HG03060 (cell line): ENCODE measurements around the gene AGRP.
"Not testable (repeated sequence)": the region's sequence is repeated elsewhere in the genome, so short reads cannot be mapped to it uniquely, and the experiment has no call there.

Experiments
- ATAC-seq: cut with Tn5 transposase; IDR thresholded peaks from one replicate; pipeline ENCODE4 v1.9.1; 2021; ENCODE audit warnings: low read depth, moderate number of reproducible peaks; ENCODE audit not compliant: unreplicated experiment

AGRP gene, protein sequence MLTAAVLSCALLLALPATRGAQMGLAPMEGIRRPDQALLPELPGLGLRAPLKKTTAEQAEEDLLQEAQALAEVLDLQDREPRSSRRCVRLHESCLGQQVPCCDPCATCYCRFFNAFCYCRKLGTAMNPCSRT

DNA sequence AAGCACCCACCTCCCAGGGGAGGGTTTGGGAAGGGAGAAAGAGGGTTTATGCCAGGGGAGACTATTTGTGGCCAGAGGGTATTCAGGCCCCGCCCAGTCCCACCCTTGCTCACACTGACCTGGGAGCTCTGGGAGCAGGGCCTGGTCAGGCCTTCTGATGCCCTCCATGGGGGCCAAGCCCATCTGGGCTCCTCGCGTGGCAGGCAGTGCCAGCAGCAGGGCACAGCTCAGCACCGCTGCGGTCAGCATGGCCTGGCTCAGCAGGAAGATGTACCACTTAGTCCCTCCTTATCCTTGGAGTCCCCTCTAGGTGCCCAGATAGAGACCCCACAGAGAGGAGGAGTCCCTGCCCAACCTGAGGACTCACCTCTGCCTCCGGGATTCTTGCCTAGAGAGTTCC is at the start of gene AGRP:
AGRP (minus strand) TSS at position 398 of the 400 bp plus-strand sequence; CDS start at position 249, 149 bp downstream.
- no peak for ATAC-seq

DNA sequence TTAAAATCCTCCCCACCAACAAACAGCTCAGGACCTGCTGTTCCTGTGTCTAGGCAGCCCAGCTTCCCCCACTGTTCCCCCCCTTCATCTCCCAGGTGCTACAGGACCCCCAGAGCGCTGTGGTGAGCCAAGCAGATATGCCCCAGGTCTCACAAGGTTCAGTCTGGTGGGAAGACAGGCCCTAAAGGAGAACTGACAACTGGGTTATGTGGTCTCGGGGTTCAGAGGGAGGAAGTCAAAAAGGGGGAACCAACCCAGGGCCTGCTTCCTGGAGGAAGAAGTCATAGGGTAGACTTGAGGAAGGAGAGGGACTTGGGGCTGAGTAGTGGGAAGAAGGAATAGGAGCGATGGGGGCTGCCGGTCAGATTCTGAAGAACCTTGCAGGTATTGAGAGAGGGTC is 47.9 kb upstream of the AGRP start:
- ATAC-seq, result no peak

DNA sequence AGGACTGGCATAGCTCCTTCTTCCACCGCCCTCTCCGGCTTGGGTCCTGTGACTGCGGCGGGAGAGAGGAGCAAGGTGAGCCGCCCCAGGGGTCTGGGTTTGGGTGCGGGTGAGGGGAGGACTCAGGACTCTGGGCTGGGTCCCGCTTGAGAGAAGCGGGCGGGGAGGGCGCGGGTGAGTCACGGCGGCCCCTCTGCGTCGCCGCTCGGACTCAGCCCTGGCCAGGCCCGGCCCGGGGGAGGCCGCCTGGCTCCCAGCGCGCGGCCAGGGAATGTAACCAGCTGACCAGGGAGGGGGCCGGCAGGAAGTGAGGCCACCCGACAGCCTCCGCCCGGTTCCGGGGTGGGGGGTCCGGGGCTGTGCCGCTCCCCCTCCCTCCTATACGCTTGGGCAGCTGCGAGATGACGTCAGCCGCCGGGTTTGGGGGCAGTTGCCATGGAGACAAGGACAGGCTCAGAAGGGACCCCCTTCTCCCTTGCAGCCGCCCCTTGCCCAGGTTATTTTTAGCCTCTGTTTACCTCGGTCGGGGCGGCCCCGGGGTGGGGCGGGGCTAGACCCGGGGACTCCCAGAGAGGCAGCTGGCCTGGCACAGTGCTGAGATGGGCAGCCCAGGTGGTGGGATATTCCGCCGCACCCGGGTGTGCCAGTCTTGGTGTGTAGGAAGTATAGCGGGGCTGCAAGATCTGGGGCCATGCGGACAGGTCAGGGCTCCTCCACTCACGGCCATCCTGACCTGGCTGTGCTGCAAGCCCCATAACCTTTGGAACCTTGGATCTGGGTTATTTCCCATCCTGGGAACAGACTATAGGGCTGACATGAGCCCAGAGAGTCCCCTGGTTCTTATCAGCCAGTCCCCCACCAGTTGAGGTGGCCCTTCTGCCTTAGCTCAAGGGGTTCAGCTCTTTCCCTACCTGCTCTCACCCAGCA is 46.9 kb upstream of the AGRP start:
- no peak for ATAC-seq

DNA sequence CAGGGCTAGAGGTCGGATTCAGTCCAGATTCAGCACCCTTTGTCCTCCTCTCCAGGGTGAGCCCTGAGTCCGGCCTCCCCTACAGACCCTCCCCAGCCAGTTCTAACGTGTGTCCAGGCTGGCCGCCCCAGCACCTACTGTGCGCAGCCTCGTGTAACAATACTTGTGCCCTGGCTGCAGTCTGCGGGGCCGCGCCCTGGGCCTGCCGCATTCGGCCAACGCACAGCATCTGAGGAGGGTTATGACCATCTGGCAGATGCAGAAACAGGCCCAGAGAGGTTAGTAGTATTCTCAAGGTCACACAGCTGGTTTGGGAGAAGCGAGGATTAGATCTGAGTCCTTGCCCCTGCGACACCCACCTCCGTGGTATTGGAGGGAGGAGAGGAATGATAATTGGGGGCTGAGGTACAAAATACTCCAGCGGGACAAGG is 46.2 kb upstream of the AGRP start:
- no peak for ATAC-seq

DNA sequence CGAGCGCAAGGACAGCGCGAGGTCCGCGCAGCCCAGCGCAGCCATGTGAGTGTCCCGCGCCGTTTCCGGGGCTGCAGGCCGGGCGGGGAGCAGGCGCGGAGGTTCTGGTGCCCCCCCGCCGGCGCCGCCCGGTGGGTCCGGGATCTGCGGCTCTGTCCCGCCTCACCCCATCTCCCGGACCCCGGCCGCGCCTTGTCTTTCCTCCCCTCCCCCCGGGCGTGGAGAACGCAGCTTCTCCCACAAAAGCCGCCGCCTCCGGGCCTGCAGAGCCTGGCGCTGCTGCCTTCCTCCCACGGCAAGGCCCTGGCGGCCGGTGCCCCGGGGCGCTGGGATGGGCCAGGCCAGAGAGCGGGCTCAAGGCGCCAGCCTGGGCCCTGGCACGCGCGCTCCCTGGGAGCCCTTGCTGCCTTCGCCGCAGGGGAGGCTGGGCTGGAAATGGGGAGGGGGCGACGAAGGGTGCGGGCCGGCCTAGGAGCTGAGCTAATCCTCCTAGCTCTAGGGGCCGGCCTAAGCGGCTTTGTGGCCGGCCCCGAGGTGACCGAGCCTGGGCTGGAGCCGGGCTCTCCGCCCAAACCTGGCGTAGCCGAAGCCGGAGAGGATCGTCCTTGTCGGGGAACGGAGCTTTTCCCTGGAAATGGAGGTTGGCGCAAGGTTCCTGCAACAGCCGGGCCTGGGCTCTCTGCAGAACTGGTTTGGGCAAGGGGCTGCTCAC is 45.7 kb upstream of the AGRP start:
- no peak for ATAC-seq

DNA sequence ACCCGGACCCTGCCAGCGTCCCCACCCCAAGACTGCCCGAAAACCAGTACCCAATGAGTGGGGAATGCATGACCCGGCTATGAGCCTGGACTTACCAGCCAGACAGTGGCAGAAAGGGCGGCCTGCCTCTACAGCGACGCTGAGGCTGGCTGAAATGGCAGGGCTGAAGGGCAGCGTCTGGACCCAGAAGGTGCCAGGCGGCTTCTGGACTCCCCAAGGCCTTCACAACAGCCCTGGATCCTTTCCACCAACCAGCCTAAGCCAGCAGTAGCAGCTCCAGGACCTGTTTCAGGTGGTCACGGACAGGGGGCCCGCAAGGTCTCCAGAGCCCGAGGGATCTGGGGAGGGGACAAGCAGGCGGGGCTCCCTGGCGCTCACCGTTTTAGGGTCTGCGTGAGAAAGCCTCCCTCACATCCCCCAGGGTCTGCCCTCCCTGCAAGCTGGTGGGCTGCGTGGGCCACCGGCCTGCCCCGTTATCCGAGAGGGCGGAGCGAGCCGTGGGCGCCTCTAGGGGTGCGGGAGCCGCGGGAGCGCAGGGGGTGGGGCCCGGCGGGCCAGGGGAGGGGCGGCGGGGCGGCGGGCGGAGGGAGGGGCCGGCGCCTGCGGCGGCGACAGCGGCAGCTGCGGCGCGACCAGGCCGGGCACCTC is 45.0 kb upstream of the AGRP start, which contains the start of gene RIPOR1:
RIPOR1 (plus strand) TSS at position 608 of the 648 bp plus-strand sequence. CDS start 9,618 bp downstream, outside the sequence.
- ATAC-seq, result no peak

DNA sequence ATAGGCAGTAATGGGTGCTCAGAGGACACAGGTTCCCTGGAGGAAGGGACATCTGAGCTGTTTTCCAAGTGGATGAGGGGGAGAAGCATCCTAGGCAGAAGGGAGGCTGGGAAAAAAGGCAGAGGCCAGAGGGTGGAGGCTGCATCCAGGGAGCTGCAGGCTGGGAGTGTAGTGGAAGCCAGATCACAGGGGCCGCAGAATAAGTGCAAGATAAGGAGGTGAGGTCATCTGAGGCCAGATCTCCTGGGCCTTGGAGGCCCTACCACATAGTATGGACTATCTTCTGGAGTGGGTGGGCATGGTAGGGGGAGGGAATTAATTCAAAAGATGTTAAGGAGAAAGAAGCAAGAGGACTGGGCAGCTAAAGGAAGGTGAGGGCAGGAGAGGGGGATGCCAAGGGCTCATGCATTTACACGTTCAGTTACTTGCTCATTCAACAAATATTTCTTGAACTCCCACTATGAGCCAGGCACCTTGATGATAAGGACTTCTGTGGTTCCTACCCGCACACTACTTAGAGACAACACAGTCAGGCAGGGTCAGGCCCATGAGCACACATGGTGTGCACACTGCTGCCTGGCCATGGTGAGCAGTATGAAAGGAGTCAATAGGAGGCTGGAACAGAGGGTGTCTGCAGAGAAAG is 42.9 kb upstream of the AGRP start:
- no peak for ATAC-seq

DNA sequence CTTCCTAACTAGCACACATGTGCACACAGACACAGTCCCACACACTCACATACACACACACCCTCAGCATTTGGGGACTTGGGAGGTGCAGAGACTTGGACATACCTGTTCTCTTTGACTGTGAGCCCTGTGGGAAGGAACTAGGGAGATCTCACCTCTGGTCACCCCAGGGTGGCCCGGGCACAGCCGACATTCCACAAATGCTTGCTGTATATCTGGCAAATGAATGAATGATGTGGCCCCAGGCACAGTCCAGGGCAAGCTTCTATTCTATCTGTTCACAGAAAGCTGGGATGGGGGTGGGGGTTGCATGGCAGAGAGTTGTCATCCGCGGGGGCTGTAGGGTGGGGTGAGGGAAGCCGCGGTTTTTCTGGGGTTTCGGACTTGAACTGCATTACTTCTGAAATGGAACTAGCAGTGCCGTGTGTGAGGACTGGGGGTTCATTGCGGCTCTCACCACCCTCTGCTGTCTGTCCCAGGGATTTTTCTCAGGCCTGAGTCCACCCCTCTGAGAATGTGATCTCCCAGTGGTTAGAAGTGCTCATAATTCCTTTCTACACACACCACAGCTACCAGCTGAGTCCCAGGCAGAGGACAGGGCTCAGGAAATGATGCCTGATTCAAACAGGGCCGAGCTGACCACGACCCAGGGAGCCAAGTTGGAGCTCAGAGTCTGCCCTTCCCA is 42.0 kb upstream of the AGRP start:
- ATAC-seq, result no peak

DNA sequence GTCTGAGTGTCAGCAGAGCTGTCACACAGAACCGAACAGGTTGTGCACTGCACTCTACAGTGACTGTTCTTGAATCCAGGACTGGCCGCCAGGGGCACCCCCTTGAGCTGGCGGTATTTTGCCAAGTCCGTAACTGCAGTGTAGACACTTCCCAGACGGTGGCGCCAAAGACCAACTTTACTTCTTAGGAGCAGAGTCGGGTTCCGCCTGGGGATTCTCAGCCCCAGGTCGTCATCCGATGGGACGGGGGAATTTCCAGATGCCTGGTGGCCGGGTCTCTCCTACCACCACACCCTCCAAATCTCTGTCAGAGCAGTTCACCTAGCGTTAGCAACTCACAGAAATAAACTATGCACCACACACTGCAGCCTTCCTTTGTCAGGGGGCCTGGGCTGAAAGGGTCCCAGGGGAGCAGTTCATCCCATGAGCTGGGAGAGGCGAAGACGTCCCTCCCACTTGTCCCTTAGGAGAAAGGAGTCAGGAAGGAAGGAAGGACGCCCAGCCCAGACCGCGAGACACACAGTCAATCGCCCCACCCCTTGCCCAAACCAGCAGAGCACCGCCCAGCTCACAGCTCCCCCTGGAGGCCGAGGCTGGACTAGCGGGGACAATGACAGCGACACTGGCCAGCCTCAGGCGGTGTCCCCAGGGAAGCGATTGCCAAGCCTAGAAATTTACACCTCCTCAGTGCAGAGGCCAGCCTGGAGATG is 37.9 kb upstream of the AGRP start:
- ATAC-seq, result peak; percentile 59

DNA sequence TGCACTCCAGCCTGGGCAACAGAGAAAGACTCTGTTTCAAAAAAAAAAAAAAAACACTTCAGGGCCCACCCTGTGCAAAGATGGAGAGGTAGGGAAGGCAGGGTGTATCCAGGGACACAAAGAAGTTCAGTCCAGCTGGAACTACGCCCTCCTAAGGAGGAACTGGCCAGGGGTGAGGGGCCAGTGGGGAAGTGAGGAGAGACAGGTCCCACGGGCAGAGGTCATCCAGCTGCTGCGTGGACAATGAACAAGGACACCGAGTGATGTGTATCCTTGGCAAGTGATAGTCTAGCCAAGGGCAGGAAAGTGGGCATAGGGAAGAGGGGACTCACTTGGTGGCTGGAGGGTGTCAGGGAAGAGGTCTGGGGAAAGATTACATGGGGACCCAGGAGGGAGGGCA is 35.9 kb upstream of the AGRP start:
- ATAC-seq, result no peak

DNA sequence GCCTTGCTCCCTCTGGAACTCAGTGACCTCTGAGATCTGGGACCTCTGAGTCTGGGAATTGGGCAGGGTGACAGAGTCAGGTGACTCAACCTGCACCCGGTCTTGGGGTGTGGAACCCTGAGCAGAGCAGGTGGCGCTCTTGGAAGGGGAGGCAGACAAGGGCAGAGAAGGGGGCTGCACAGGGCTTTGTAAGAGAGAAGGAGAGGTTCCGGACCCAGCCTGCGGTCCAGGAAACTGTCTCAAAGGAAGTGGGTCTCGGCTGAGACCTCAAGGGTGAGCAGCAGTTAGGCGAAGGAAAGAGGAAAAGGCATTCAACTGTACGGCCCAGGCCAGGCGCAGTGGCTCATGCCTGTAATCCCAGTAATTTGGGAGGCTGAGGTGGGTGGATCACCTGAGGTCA is 35.3 kb upstream of the AGRP start:
- no peak for ATAC-seq

DNA sequence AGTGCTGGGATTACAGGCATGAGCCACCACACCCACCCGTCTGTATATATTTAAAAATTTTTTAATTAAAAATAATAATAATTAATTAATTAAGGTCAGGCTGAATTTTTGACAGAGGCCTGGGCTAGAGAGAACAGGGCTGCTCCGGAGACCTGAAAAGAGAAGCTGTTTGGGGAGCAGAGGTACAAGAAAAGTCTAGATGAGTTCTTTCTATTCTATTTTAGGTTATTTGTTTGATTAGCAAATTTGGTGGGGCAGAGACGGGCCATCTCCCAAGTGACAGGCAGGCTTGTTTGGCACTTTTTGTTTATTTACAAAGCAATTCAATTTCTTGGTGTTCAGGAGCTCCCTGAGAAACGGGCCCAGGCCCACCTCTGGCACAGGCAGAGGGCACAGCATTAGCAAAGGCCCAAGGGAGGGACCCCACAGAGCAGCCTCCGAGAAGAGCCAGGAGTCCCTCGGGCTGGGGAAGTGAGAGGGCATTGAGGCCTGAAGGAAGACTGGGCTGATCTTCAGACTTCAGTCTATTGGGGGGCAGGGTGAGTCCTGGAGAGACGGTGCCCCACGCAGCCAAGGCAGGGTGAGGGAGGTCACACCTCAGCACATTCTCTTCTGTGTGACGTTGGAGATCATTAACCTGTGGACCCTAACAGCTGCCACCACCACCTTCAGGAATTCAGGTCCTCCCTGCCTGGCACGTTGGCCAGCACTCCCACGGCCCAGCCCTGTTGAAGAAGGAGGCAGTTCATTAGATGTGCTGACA is 34.5 kb upstream of the AGRP start:
- ATAC-seq, result no peak

DNA sequence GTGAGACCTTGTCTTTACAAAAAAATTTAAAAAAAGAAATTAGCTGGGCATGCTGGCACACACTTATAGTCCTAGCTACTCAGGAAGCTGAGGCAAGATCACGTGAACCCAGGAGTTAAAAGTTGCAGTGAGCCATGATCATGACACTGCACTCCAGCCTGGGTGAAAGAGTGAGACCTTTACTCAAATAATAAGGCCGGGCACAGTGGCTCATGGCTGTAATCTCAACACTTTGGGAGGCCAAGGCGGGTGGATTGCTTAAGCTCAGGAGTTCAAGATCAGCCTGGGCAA is 33.8 kb upstream of the AGRP start:
- no peak for ATAC-seq

DNA sequence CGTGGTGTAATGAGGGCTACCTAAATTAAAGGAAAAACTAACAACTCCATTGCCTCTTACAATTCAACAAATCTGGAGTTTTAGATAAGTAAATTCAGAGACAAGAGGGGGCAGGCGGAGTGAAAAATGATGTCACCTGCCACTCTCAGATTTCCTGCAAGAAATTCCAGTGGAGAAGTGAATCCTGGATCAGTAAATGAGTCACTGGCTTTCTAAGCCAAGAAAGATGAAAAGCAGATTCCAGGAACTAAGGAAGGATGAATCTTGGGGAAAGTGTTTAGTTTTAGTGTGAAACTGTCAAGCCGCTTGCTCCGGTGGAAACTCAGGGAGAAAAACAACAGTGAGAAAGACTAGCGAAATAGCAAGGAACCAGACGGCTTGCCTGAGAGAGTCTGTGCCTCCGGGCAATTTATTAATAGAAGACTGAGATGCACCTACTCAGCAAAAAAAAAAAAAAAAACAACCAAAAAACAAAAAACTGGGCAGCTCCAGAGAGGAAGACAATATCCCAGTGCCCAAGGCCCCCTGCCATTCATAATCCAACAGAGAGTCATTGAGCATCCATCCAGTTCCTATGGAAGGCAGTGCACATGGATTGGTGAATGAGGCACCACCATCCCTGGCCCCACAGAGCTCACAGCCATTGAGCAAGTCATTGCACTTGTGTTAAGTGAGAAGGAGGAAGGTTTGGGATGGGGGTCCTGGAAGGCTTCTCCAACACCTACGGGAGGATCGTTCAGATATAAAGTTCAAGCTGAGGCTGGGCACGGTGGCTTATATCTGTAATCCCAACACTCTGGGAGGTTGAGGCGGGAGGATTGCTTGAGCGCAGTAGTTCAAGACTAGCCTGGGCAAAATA is 33.2 kb upstream of the AGRP start:
- no peak for ATAC-seq

DNA sequence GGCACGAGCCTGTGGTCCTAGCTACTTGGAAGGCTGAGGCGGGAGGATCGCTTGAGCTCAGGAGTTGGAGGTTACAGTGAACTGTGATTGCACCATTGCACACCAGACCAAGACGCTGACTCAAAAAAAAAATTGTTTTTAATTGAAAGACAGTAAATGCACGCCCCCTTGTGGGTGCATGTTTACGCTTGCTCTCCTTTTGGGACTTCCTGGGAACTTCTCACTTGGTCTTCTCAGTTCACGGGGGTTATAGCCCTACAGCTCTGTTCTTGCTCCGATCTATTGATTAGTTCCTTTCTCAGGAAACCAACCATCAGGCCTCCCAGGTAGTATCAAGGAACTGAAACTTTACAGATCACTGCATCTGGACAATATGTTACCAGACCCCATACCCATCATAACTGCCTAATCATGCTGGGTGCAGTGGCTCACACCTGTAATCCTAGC is 31.1 kb upstream of the AGRP start:
- ATAC-seq, result peak; percentile 49

DNA sequence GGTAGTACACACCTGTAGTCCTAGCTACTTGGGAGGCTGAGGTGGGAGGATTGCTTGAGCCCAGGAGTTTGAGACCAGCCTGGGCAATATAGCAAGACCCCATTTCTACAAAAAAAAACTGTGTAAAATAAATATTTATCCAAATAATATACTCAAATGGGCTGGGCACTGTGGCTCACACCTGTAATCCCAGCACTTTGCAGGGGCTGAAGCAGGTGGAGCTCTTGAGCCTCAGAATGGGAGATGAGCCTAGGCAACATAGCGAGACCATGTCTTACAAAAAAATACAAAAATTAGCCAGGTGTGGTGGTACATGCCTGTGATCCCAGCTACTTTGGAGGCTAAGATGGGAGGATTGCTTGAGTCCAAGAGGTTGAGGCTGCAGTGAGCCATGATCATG is 30.5 kb upstream of the AGRP start:
- not testable (repeated sequence) for ATAC-seq

DNA sequence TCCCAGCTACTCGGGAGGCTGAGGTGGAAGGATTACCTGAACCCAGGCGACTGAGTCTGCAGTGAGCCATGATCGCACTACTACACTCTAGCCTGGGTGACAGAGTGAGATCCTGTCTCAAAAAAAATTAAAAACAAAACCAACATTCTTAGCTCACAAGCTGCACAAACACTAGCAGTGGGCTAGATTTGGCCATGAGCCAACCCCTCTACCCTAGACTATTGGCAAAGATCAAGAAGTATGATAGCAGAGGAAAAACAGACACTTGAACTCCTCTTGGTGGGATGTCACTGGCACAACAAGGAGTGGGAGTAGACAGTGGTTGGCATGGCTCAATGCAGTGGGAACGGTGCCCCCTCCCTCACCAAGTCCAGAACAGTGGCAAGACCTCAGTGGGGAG is 25.7 kb upstream of the AGRP start:
- ATAC-seq, result no peak

DNA sequence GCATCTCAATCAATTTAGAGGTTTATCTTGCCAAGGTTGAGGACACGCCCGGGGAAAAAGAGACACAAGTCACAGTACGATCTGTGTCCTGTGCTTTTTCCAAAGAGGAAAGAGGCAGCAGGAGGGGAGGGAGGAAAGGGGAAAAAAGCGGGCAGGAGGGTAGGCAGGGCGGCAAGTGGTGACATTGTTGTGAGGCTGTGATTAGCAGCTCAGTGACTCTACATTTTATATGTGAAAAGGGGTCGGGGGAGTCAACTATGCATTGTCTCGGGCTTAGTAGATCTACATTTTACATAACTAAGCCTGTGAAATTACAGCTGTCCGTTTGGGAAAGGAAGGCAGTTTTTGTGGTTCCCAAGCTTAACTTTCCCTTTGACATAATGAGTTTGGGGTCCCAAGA is 23.1 kb upstream of the AGRP start:
- no peak for ATAC-seq
